ENCODE results near the gene PRLR.

PRLR gene

DNA sequence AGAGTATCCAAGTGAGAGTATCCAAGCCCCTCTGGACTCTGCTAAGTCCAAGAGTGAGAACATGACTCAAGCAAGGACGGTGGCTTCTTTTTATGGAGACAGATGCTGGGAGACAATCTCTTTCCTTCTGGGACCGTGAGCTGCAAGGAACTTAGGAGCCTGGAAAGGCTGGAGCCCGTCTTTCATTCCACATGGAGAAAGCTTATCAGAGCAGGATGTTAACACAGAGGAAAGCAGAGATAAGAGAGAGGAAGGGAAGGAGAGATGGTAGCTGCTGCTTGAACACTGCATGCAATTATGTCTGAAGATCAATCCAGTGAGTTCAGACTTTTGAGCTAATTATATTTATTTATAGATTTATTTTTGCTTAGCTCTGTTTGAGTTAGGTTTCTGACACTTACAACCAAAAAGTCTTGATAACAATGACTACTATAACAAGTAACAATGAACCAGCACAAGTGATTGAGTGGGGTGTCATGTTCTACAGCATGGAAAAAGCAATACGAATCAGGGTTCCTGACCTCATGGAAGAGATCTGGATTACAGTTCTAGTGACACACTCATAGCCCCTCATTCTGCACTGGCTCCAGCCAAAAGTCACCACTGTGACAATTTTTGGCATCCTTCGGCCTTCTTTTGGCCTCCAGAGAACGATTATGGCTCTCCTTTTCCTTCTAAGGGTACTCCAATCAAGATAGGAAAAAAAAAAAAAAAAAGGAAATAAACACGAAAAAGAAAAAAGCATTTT lies 71.5 kb downstream of the PRLR start:
- DNase-seq = no peak

DNA sequence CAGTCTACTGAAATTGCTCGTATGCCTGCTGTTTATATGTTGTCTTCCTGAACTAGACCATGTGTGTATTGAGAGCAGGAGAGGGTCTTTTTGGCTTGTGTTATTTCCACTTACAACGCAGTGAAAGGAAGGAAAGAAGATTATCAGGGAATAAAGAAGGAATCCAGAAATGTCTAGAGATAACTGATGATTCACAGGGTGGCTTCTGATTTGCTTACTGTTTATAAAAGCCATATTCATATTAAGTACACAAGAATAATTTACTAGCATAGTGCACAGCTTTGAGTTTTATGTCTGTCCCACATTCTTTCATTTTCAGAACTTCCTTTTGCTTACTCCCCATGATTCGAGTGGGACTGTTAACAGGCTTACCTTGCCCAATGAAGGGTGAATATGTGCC lies 72.1 kb downstream of the PRLR start:
- no peak for DNase-seq

DNA sequence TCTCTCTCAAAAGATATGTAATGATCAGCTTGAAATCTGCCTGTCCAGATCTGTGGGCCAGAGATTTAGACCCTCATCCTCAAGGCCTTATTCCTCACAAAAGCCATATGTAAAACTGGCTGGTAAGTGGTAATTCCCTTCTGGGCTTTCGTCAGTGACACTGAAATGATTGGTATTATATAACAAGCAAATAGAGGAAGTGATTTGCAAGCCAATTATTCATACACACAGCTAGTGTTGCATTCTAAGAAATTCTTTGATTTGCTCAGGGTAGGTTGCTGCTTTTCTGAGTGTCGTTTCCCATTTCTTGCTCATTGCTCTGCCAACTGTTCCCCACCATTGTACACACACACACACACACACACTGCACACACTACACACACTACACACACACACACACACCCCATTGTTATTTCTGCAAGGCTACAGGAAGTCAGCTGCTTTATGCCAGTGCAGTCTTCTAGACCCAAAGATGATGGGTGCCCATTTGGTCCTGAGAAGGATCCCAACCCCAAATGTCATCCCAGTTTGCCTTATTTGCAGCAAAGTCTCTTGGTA lies 76.8 kb downstream of the PRLR start:
- no peak for DNase-seq

DNA sequence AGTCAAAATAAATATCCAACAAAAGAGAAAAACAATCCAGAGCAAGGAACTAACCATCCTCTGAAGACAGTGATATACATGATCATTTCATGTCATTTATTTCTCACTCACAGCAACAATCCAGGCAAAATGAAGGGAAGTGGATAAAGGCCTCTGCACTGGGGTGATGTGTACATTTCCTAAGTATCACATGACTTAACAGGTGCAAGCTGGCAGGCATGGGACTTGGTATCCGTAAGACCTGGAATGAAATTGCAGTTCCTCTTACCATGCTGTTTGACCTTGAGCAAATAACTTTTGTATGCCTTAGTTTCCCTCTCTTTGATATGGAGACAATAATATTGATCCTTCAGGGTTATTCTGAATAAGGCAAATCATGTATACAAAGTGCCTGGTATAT lies 77.6 kb downstream of the PRLR start:
- no peak for DNase-seq

DNA sequence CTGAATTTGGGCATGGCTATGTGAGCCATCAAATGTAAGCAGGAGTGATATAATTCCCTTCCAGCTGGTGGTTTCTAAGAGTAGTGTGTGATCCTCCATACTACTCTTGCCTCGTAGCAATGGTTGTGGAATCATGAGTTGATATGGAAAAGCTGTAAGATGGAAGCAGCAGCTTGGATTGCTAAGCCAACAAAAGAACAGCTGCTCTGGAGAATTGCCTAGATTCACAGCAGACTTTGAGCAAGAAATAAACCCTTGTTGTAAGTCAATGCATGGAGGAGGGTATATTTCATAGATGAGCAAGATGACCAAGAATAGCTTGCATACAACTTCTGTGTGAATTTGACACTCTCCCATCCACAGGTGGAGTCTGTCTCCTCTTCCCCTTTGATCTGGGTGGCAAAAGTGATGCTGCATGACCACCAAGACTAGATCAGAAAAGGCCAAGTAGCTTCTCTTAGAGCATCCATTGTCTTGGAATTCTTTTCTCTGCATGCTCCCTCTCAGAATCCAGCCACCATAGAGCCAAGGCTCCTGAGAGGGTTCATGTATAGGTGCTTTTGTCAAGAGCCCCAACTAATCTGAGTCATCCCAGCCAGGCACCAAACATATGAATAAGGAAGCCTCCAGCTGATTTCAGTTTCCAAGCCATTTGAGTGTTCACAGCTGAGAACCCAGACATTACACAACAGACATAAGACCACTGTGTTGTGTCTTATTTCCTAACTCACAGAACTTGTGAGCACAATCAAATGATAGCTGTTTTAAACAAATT lies 79.0 kb downstream of the PRLR start:
- DNase-seq = no peak

DNA sequence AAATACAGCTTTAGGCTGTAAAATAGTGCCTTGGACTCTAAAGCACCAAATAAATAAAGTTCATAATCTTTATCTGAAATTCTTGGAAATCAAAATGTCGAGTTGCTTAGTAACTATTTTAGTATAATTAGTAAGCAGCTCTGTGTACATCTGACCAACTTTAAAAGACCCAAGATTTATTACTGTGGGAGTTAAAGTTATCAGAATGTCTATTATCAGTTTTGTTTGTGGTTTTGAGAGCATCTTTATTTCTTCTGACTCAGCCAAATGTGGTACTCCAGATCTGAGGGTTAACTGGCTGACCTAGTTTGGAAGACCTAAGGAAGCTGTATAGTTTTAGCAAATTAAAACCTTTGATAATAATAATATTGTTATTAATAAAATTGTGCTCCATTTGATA lies 81.2 kb downstream of the PRLR start:
- DNase-seq = no peak

DNA sequence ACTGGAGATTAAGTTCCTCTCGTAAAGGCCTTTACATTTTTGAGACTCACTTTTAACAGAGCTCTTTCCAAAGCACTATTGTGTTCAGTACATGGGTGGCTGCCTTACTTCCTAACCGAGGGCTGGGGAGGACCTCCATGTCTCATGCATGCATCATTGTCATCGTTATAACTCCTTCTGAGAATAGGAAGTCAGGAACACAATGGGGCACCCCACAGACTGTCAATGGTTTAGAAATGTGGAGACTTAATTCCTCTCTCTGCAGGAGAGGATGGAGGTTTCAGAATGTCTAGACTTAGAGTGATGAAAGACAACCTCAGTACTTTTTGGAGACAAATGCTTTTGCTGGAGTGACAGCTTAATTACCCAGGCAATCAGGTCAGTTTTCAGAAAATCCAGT lies 83.9 kb downstream of the PRLR start:
- DNase-seq = no peak

DNA sequence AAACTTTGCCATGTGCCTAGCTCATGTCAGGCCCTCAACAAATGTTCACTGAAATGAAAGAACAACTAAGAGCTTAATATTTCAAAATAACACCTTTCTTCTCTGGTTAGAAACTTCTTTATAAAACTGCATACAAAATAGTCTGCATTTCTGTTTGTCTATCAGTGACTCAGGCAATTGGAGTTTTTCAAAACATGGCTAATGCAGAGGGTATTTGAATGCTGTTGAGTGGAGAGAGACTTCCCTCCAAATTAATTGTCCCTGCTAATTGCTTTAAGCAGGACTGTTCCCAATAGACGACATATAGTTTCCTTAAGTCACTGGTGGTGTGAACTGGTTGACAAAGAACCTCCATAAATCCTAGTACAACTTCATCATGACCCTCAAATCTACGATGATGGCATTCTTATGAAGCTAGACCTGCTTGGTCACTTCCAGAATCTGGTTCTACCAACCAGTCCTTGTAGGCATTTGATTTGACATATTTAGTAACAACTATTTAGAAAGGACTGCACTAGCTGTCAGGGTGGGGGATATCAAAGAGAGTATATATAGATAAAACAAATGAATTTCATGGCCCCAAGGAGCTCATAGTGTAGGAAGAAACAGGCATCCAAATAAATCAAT lies 84.5 kb downstream of the PRLR start:
- DNase-seq = no peak

DNA sequence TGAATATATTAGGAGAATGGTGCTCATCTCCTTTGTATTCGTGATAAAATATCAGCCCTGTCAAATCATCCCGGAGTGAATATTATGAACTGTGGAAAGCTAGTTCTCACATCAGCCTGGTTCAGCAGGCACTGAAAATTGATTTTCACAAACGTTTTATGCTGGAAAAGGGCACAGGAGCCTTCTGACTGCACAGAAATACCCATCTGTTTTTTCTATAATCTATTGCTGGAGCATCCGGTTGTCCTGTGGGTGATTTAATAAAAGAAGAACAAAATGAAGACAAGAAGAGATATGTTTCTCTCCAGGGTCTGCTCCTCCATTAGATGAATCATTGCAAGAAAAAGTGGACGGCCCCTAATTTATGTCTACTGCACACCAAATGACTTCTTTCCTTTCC lies 85.3 kb downstream of the PRLR start:
- no peak for DNase-seq

DNA sequence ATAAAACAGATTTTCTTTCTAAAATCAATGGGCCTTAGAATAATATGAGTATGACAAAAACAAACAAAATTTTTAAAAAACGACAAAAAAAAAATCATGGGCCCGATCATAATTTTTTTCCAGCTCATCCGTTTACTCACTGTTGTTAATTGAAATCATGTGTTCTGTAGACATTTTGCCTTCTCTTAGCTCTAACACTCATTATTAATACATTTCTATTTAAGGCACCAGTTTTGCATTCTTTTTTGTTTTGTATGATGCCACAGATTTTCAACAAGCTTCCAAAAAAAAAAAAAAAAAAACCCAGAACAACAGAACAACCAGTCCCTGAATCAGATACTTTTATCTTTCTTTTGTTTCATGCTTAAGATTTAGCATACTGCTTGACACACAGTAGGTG lies 86.4 kb downstream of the PRLR start:
- DNase-seq = no peak

DNA sequence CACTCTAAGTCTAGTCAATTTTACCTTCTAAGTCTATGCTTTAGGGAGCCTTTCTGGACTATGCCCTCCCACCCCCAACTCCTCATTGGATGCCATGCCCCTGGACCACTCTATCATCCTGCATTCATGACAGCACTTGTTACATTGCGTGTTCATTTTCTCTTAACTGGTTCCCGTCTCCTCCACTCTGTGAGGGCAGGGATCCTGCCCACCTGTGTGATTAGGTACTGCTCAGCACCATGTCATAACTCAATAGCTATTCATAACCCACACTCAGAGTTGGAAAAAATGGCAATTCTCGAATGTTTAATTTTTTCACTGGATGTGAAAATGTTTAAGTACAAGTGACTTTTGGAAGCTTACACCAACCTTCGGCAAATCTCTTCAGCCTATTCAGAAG lies 88.5 kb downstream of the PRLR start:
- no peak for DNase-seq

DNA sequence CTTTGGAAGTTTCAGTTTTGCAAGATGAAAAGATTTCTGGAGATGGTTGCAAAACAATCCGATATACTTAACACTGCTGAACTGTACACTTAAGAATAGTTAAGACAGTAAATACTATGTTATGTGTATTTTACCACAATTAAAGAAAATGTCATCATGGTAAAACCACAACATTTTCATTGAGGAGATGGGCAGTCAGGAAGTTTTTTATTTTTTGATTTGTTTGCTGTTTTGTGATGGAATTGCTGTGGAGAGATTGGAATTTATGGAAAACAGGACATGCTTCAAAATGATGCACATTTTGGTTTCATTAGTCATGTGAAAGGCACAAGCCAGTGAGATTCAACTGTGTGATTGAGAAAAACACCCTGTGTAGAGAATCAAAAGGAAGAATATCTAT lies 92.1 kb downstream of the PRLR start:
- no peak for DNase-seq

DNA sequence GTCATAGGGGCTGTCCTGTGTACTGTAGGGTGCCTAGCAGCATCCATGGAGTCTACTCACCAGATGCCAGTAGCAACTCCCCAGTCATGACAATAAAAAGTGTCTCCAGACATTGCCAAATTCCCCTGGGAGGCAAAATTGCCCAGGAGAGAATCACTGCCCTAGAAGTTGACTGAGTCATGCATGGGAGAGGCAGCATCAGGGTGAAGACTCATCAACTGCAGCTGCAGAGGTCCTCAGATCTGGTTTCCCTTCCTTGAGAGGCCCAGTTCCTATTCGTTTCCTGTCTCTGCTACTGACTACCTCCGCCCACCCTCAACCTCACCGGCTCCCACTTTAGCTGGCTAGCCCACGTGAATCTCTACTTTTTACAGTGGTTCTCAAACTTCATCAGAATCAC lies 93.9 kb downstream of the PRLR start:
- no peak for DNase-seq

DNA sequence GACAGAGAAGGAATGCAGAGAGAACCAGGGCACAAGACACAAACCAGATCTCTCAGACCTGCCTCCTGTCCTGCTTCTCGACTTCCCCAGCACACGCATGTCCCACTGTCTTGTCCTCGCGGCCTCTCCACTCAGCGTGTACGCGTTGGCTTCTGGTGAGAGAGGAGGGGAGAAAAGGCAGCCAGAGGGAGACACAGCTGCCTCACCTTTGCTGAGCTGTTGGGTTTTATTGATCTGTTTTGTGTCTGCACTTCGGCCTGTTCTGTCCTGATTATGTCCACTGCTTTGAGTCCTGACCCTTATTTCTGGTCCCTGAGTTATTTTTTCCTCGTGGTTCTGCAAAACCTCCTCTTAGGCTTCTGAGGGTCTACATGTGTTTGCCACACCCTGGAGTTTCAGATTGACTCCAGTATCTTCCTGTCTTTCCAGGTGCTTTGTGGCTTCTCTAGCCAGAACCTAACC lies 95.0 kb downstream of the PRLR start:
- DNase-seq = no peak

DNA sequence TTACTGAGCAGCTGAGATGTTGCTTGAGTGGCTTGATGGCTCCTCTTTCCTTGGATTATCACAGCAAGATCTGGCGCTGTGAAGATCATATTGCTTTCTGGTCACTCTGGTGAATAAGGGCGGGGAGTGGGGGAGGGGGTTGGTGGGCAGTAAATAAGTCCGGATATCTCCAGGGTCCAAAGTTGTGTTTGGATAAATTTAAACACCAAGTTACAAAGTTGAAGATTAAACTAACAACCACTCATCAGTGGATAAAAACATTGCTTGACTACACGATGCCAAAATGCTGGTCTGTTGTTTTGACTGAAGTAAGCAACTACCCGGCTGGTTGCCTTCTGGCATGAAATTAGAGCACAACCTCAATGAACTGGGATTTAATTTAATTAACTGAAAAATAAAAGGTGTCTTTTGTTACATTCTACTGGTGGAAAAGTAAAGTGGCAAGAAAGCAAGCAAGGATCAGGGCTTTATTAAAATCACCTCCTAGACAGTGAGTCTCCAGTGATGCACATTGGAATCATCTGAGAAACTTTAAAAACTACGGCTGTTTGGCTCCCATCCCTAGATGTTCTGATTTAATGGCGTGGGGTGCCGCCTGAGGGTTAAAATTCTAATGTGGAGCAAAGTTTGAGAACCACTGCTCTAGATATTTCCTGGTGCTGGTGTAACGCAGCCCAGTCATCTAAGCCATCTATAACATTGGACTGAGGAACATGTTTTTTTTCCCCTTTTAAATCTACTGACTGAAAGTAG lies 95.8 kb downstream of the PRLR start:
- DNase-seq = no peak

DNA sequence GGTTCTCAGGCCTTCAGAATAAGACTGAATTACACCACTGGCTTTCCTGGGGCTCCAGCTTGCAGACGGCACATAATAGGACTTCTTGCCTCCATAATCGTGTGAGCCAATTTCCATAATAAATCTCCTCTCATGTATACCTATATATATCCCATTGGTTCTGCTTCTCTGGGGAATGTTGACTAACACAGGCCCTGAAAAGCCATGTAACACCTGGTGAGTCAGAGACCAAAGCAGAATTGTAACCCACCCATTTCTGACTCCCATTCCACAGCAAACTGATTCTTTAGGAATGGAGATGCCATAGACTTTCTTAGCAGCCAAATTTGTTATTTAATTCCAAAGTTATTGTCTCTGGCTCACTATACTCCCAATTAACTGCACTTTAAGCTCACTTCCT lies 97.1 kb downstream of the PRLR start:
- DNase-seq = no peak

DNA sequence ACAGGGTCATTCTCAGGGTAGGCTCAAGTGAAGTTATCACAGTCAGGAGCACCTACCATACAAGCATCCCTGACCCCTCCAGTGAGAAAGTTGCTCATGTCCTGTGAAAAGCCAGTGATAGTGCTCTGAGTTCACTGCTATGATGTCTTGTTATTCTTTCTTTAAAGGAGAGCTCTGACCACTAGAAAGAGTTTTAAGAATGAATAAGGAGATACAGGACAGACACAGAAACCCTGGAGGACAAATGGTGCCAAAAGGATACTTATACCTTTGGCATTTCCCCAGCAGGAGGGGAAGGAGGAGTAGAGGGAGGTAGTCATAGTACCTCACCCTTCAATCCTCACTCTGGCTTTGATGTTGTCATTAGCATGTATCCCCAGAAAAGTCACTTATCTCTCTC lies 98.6 kb downstream of the PRLR start:
- no peak for DNase-seq

DNA sequence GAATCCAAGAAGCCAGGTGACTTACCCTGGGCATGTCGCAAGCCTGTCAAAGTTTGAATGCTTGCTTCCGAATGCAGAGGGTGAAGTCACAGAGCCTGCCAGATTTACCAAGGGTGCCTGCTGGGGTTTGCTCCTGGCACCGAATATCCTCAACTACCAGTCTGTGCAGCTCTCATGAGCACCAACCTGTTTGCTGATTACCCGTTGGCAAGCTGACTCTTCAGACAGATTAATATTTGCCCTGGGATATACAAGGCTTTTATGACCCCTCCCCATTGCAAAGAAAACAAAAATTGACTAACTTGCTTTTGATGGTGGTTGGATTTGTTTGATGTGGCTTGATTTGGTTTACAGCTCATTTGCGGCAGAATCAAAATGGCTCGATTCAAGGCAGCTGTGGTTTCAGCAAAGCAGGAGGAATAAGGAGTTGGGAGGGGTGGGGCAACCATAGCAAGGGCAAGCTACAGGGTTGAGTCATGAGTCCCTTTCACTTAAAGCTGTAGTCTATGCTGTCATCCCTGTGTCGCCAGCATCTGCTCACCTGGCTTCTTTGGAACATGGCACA lies 100.3 kb downstream of the PRLR start:
- no peak for DNase-seq

DNA sequence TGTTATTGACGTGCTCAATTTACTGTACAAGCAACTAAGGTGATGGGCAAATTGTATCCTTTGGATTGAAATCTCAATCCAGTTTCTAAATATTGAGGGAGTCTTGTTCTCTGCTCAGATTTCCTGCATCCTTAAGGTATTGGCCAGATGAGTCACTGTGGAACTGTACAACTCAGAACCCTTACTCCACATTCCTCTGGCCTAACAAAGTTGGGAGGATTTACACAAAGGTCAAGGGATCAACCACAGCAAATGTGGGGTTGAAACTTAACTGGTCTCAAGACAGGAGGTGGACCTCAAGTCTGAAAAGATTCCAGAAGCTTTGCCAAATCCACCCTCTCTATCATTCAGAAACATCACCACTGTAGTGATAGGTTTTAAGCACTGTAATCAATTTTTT lies 101.0 kb downstream of the PRLR start:
- no peak for DNase-seq

DNA sequence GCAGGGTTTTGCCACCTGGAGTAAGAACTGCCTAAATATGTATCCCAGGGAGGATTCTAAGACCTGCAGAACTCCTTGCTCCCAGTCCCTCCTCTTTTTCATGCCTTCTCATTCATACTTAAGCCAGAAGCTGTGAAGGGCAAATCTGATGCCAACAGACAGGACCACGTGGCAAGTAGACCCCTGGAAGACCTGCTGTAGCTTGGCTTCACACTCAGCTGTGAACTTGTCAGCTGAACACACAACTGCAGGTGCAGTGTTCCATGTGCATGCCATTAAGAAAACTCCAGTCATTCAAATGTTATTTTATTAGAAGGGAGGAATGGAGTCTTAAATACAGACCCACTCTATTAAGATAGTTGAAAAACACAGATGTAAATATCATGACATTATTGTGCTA lies 103.3 kb downstream of the PRLR start:
- no peak for DNase-seq

DNA sequence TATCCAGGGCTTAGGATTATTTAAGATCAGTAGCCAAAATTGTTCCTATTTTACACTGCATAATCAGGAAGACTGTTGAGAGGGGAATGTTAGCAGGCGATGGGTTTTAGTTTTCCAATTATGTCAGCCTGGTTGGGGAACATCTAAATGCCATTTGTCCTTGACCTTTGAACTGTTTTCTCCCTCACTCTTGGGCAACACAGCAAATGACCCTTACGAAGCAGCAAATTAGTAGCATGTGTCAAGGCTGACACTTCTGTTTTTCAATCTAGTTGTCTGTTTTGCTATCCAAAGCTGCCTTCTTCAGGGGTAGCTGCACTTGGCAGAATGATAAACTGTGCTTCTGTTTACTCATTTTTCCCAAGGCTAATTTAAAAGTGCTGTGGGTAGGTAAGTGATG lies 104.5 kb downstream of the PRLR start:
- DNase-seq = no peak

DNA sequence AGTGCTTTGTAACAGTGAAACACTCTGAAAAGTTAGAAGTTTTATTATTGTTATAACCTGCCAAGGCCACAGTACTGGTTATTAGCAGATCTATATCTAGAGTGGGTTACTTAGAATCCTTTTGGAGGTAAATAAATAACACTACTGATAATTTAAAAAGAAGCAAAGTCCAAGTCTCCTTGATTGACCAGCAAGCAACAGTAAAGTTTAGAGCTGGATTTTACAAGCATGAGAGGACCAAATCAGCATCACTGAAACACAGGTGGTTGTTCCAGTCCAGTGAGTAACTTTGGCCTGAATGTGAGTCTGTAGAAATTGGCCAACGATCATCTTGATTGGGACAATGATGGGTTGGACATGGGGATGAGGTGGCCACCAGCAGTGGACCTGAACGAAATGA lies 105.4 kb downstream of the PRLR start:
- no peak for DNase-seq

DNA sequence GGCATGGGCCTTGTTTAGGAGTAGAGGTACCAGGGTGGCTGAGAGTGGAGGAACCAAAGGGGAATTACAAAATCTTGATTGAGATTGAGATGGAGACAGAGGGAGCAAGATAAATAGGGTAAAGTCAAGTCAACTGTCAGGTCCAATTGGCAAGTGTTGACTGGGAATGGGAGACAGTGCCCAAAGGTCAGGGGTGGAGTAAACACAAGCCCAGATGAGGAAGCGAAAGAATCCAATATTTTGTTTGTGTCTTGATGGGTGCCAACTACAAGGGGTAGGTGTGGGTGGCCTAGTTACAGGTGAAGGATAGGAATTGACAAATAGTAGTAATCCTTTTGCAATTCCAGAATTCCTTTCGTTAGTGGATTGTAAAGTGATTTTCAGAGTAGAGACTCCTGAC lies 107.5 kb downstream of the PRLR start:
- no peak for DNase-seq

Data from 8988T (cell line).